VCaP (cell line): ENCODE measurements around the gene PPM1E.
A peak's percentile ranks its signal among the peaks of the same experiment; 100 is the strongest.
"Not testable (repeated sequence)": the region's sequence is repeated elsewhere in the genome, so short reads cannot be mapped to it uniquely, and the experiment has no call there.

Experiments
- H3K27ac ChIP-seq: fragments of 450-650 bp; 2 replicates; pipeline ENCODE4 v1.5.1; 2017
- CTCF ChIP-seq: fragments of 450-650 bp; conservative IDR thresholded peaks from 2 replicates; pipeline ENCODE4 v1.5.1; 2017; ENCODE audit warnings: mild to moderate bottlenecking, moderate library complexity

The PPM1E gene

GRCh38 chr17:58783380-58783779 is 27.7 kb downstream of the PPM1E start:
- peak overlapping the region; percentile 76 for H3K27ac ChIP-seq
- no peak for TF ChIP-seq CTCF

GRCh38 chr17:58785097-58785496 is 29.4 kb downstream of the PPM1E start:
- no peak overlapping the region for H3K27ac ChIP-seq
- TF ChIP-seq CTCF, result no peak

GRCh38 chr17:58786586-58787295 is 31.1 kb downstream of the PPM1E start:
- no peak overlapping the region for H3K27ac ChIP-seq
- no peak for TF ChIP-seq CTCF

GRCh38 chr17:58788199-58788598 is 32.5 kb downstream of the PPM1E start:
- TF ChIP-seq CTCF, result no peak
- no peak overlapping the region for H3K27ac ChIP-seq

GRCh38 chr17:58789160-58789559 is 33.5 kb downstream of the PPM1E start:
- no peak for TF ChIP-seq CTCF
- H3K27ac ChIP-seq, result no peak overlapping the region

GRCh38 chr17:58789831-58790230 is 34.2 kb downstream of the PPM1E start:
- no peak overlapping the region for H3K27ac ChIP-seq
- TF ChIP-seq CTCF, result no peak

GRCh38 chr17:58794508-58794907 is 38.9 kb downstream of the PPM1E start:
- H3K27ac ChIP-seq, result not testable (repeated sequence)

- no peak overlapping the region for H3K27ac ChIP-seq
- no peak for TF ChIP-seq CTCF
These were observed 46.5 kb downstream of the PPM1E start for GRCh38 chr17:58802188-58802587.
